Neuronal stem cell (in vitro differentiated cells): Measurements from ENCODE around the gene ASIC1.
A peak's percentile ranks its signal among the peaks of the same experiment; 100 is the strongest.

Experiments used
- DNase-seq: peaks from one replicate; pipeline ENCODE4 v3.0.0-alpha.2; 2013; ENCODE audit warnings: low spot score
- H2AFZ ChIP-seq: one replicate; pipeline ENCODE4 v1.6.1; 2013; ENCODE audit warnings: mild to moderate bottlenecking, low read length, inconsistent platforms
- H2AK5ac ChIP-seq: 2 replicates; pipeline ENCODE4 v1.6.1; 2013; ENCODE audit warnings: low read depth, mild to moderate bottlenecking, inconsistent platforms, low read length, moderate library complexity, mixed read lengths
- H2BK120ac ChIP-seq: 2 replicates; pipeline ENCODE4 v1.6.1; 2013; ENCODE audit warnings: low read depth, mild to moderate bottlenecking, inconsistent platforms, low read length, moderate library complexity, mixed read lengths
- H2BK12ac ChIP-seq: one replicate; pipeline ENCODE4 v1.6.1; 2013; ENCODE audit warnings: low read length, inconsistent platforms
- H2BK15ac ChIP-seq: 2 replicates; pipeline ENCODE4 v1.6.1; 2013; ENCODE audit warnings: mild to moderate bottlenecking, low read length, inconsistent platforms, mixed read lengths
- H2BK5ac ChIP-seq: one replicate; pipeline ENCODE4 v1.6.1; 2013; ENCODE audit warnings: inconsistent platforms, mild to moderate bottlenecking, low read length, moderate library complexity
- H3K14ac ChIP-seq: one replicate; pipeline ENCODE4 v1.6.1; 2013; ENCODE audit warnings: low read length, inconsistent platforms
- H3K18ac ChIP-seq: 2 replicates; pipeline ENCODE4 v1.6.1; 2013; ENCODE audit warnings: low read length, inconsistent platforms
- H3K23ac ChIP-seq: 2 replicates; pipeline ENCODE4 v1.6.1; 2013; ENCODE audit warnings: low read depth, mild to moderate bottlenecking, mixed read lengths, low read length, inconsistent platforms; ENCODE audit not compliant: poor library complexity
- H3K27ac ChIP-seq: replicated peaks from 3 replicates; pipeline ENCODE4 v1.5.1; 2013; ENCODE audit warnings: low read length, inconsistent platforms
- H3K27me3 ChIP-seq, 3 experiments: 2 replicates each; pipeline ENCODE4 v1.6.1; 2013; ENCODE audit warnings: low read length in 3 of 3, mild to moderate bottlenecking in 2 of 3, inconsistent platforms in 1 of 3, low read depth in 1 of 3, mixed read lengths in 1 of 3, moderate library complexity in 1 of 3; ENCODE audit not compliant: control insufficient read depth in 3 of 3, insufficient read depth in 3 of 3
- H3K36me3 ChIP-seq, 2 donors: replicated peaks in 1 of 2; 2 replicates each; pipeline ENCODE4 v1.6.1; 2013; ENCODE audit warnings: low read length in 2 of 2; ENCODE audit not compliant: control insufficient read depth in 2 of 2, insufficient read depth in 2 of 2
- H3K4ac ChIP-seq: 2 replicates; pipeline ENCODE4 v1.6.1; 2013; ENCODE audit warnings: inconsistent platforms, mild to moderate bottlenecking, low read length, moderate library complexity
- H3K4me1 ChIP-seq, 2 donors: 1 replicate in 1 of 2; 2 replicates in 1 of 2; pipeline ENCODE4 v1.6.1; 2013; ENCODE audit warnings: low read length in 2 of 2, low read depth in 1 of 2; ENCODE audit not compliant: control insufficient read depth in 2 of 2, insufficient read depth in 1 of 2
- H3K4me2 ChIP-seq: one replicate; pipeline ENCODE4 v1.6.1; 2013; ENCODE audit warnings: mild to moderate bottlenecking, low read length, inconsistent platforms; ENCODE audit not compliant: insufficient read depth, poor library complexity, severe bottlenecking
- H3K4me3 ChIP-seq, 2 donors: 2 replicates each; pipeline ENCODE4 v1.5.1; 2013; ENCODE audit warnings: low read length in 2 of 2, mild to moderate bottlenecking in 2 of 2, inconsistent platforms in 1 of 2, moderate library complexity in 1 of 2
- H3K79me1 ChIP-seq: one replicate; pipeline ENCODE4 v1.6.1; 2013; ENCODE audit warnings: low read depth, mild to moderate bottlenecking, inconsistent platforms, low read length, moderate library complexity
- H3K9ac ChIP-seq: one replicate; pipeline ENCODE4 v1.6.1; 2013; ENCODE audit warnings: mild to moderate bottlenecking, low read depth, low read length, inconsistent platforms; ENCODE audit not compliant: poor library complexity
- H3K9me3 ChIP-seq, 2 donors: replicated peaks in 1 of 2; 2 replicates each; pipeline versions ENCODE3 to v1.6.1; 2013; ENCODE audit warnings: low read length in 2 of 2, mild to moderate bottlenecking in 2 of 2, inconsistent platforms in 1 of 2, low read depth in 1 of 2, mixed read lengths in 1 of 2, moderate library complexity in 1 of 2; ENCODE audit not compliant: control insufficient read depth in 2 of 2, insufficient read depth in 1 of 2
- H4K8ac ChIP-seq: one replicate; pipeline ENCODE4 v1.6.1; 2013; ENCODE audit warnings: low read depth, mild to moderate bottlenecking, inconsistent platforms, low read length, moderate library complexity
- H4K91ac ChIP-seq: one replicate; pipeline ENCODE4 v1.6.1; 2013; ENCODE audit warnings: low read length, low read depth, mild to moderate bottlenecking, inconsistent platforms; ENCODE audit not compliant: poor library complexity
- WGBS, 2 donors: extraction: QIAGEN DNeasy Blood & Tissue Kit; methylation state at CpG; one replicate each; pipeline ENCODE4 v1.1.7; 2013; ENCODE audit warnings: missing lambda C conversion rate in 2 of 2, mixed read lengths in 1 of 2; ENCODE audit not compliant: insufficient read length in 2 of 2, insufficient replicate concordance in 1 of 2; ENCODE audit errors: extremely low coverage in 2 of 2; 5-methylcytosine and 5-hydroxymethylcytosine counted together

Gene ASIC1

DNA sequence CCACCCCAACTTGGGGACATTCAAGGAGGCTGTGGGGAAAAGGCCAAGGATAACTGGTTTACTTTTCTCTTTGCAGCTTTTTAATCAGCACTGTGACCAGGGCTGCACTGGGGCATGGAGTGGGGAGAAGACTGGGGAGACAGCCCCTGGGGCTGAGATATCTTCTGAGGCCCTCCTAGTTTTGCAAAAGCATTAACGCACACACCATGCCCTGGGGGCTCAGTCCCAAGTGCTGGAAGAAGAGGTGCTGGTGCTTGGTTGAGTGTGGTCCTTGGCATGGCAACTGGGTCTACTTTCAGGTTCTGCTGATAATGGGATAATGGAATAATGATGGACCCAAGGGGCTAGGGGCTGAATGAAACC, 18.4 kb downstream of the ASIC1 start:
- Histone ChIP-seq H2AFZ (peak overlapping the region; percentile 81), H2AK5ac (no peak overlapping the region), H3K9ac (no peak overlapping the region), H2BK15ac (no peak overlapping the region), H3K4me2 (no peak overlapping the region), H3K4ac (no peak overlapping the region), H3K4me3 (no peak overlapping the region), H3K4me1 (peaks cover 6 to 22% of the 10 kb centered on the region in 2 donors), H2BK5ac (no peak overlapping the region), H3K27ac (no peak overlapping the region), H3K18ac (no peak overlapping the region), H4K91ac (no peak overlapping the region), H2BK120ac (no peak overlapping the region), H4K8ac (no peak overlapping the region), H3K36me3 (no peaks in the 10 kb centered on the region), H2BK12ac (no peak overlapping the region), H3K9me3 (no peaks in the 10 kb centered on the region), H3K14ac (no peak overlapping the region), H3K79me1 (no peaks in the 10 kb centered on the region), H3K23ac (no peak overlapping the region), H3K27me3 (peaks cover 0 to 2% (median 0%) of the 10 kb centered on the region in 3 experiments)
- no peak for DNase-seq
- WGBS, 2 donors = no CpG with 5 or more reads among the region's 1 CpG

DNA sequence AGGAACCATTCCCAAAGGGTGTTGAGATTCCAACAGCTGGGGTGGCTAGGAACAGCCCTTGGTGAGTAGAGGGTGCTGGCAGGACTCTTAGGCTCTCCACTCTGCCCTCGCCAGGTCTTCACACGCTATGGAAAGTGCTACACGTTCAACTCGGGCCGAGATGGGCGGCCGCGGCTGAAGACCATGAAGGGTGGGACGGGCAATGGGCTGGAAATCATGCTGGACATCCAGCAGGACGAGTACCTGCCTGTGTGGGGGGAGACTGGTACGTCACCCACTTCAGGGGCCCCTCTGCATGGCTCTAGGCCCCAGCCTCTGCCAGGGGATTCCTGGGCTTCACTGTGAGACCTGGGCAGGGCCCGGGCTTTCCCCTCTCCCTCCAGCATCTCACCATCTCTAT, 19.7 kb downstream of the ASIC1 start:
- no peak overlapping the region for H3K4me3 ChIP-seq
- H3K27ac ChIP-seq = no peak overlapping the region
- no peaks in the 10 kb centered on the region for H3K36me3 ChIP-seq
- H3K14ac ChIP-seq = peak overlapping the region; percentile 15
- no peak for DNase-seq
- H2AFZ ChIP-seq = no peak overlapping the region
- H3K18ac ChIP-seq = peak overlapping the region; percentile 67
- H2BK15ac ChIP-seq = no peak overlapping the region
- WGBS, 2 donors = no CpG with 5 or more reads among the region's 12 CpGs
- H4K8ac ChIP-seq = peak overlapping the region; percentile 77
- no peak overlapping the region for H2BK120ac ChIP-seq
- no peak overlapping the region for H3K4me2 ChIP-seq
- no peak overlapping the region for H3K4ac ChIP-seq
- peaks cover 0 to 2% (median 0%) of the 10 kb centered on the region in 3 experiments for H3K27me3 ChIP-seq
- H2BK12ac ChIP-seq = peak overlapping the region; percentile 17
- no peaks in the 10 kb centered on the region for H3K79me1 ChIP-seq
- H3K9ac ChIP-seq = peak overlapping the region; percentile 68
- H4K91ac ChIP-seq = no peak overlapping the region
- H2BK5ac ChIP-seq = peak overlapping the region; percentile 78
- peak overlapping the region; percentile 85 for H2AK5ac ChIP-seq
- H3K9me3 ChIP-seq = no peaks in the 10 kb centered on the region
- no peak overlapping the region for H3K23ac ChIP-seq
- peaks cover 8 to 22% of the 10 kb centered on the region in 2 donors for H3K4me1 ChIP-seq

DNA sequence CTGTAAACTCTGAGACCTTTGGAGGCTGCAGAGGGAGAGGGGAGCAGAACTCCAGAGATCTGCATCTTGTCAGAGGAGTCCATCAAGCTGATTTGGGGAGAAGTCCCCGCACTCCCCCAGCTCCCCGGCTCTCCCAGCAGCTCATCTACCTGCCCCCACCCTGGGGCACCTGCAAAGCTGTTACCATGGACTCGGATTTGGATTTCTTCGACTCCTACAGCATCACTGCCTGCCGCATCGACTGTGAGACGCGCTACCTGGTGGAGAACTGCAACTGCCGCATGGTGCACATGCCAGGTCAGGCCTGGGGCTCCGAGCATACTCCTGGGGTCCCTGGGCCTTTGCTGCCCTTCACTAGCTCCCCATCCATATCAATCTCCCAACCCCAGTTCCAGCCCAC, 20.9 kb downstream of the ASIC1 start:
- Histone ChIP-seq H3K4me3 (no peak overlapping the region), H3K36me3 (no peaks in the 10 kb centered on the region), H3K23ac (no peak overlapping the region), H4K91ac (no peak overlapping the region), H3K14ac (no peak overlapping the region), H4K8ac (no peak overlapping the region), H2BK15ac (no peak overlapping the region), H2BK5ac (peak overlapping the region; percentile 19), H2BK120ac (no peak overlapping the region), H3K18ac (no peak overlapping the region), H3K4me2 (no peak overlapping the region), H2BK12ac (no peak overlapping the region), H3K9ac (no peak overlapping the region), H3K9me3 (no peaks in the 10 kb centered on the region), H3K4me1 (peaks cover 8 to 19% of the 10 kb centered on the region in 2 donors), H3K4ac (no peak overlapping the region), H3K27me3 (peaks cover 0 to 2% (median 0%) of the 10 kb centered on the region in 3 experiments), H3K27ac (no peak overlapping the region), H2AK5ac (no peak overlapping the region), H2AFZ (no peak overlapping the region), H3K79me1 (no peaks in the 10 kb centered on the region)
- no CpG with 5 or more reads among the region's 10 CpGs for WGBS, 2 donors
- no peak for DNase-seq

GRCh38 chr12:50079771-50080170, 22.4 kb downstream of the ASIC1 start:
- no peak overlapping the region for H2BK12ac ChIP-seq

More at GRCh38 chr12:50079771-50080170, 22.4 kb downstream of the ASIC1 start:
- H2AK5ac ChIP-seq = no peak overlapping the region
- no peak for DNase-seq
- no peak overlapping the region for H2BK120ac ChIP-seq
- no peak overlapping the region for H4K8ac ChIP-seq
- no peak overlapping the region for H3K9ac ChIP-seq
- H3K14ac ChIP-seq = no peak overlapping the region
- no peak overlapping the region for H3K18ac ChIP-seq
- H4K91ac ChIP-seq = no peak overlapping the region
- no peak overlapping the region for H2BK15ac ChIP-seq
- H3K79me1 ChIP-seq = no peaks in the 10 kb centered on the region
- H3K27ac ChIP-seq = no peak overlapping the region
- no peaks in the 10 kb centered on the region for H3K9me3 ChIP-seq
- no peak overlapping the region for H3K4ac ChIP-seq
- H3K27me3 ChIP-seq = peaks cover 0 to 2% (median 0%) of the 10 kb centered on the region in 3 experiments
- H3K36me3 ChIP-seq = no peaks in the 10 kb centered on the region
- H2BK5ac ChIP-seq = no peak overlapping the region
- H3K4me3 ChIP-seq = no peak overlapping the region
- H3K23ac ChIP-seq = no peak overlapping the region
- peaks cover 8 to 21% of the 10 kb centered on the region in 2 donors for H3K4me1 ChIP-seq
- no CpG with 5 or more reads among the region's 5 CpGs for WGBS, 2 donors
- no peak overlapping the region for H3K4me2 ChIP-seq
- no peak overlapping the region for H2AFZ ChIP-seq
